Fibroblast of mammary gland (primary cell): Measurements from ENCODE around the gene VEPH1.

Experiments
- DNase-seq: peaks from one replicate; pipeline ENCODE4 v3.0.0-alpha.2; 2010; ENCODE audit warnings: low read depth
- H3K4me3 ChIP-seq: 2 replicates; pipeline ENCODE4 v1.5.1; 2011; ENCODE audit warnings: low read depth, mild to moderate bottlenecking, low read length, moderate library complexity; ENCODE audit not compliant: control insufficient read depth
- TF ChIP-seq, protein P1 (sequence below): conservative IDR thresholded peaks from 2 replicates; pipeline ENCODE4 v1.5.1; 2011; ENCODE audit warnings: low read depth, low read length, inconsistent platforms; ENCODE audit not compliant: control insufficient read depth, insufficient read depth

VEPH1 gene

DNA sequence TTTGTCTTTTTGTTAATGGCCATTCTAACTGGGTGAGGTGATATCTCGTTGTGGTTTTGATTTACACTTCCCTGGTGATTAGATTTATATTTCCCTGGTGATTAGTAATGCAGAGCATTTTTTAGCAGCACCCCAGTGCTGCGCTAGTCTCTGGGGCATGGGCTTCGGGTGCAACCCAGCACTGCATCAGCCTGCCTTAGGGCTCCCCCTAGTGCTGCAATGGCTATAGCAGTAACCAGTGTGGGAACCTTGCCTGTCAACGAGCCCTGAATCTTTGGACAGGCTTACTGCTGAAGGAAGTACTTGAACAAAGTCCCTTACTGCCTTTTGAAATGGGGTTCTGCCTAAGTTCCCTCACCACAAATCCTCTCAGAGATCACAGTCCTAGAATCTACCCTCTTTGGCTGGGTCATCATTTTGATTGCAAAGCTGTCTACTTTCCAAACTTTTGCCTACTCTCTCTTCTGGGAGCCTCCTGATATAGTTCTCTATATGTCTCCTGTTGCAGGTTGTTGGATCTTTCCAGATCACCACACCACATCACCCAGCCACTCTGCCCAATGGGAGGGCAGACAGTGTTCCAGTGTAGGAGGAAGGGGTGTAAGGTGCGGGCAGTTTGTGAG, 264.0 kb downstream of the VEPH1 start:
- peak; percentile 60 for DNase-seq
- TF ChIP-seq, protein P1, sequence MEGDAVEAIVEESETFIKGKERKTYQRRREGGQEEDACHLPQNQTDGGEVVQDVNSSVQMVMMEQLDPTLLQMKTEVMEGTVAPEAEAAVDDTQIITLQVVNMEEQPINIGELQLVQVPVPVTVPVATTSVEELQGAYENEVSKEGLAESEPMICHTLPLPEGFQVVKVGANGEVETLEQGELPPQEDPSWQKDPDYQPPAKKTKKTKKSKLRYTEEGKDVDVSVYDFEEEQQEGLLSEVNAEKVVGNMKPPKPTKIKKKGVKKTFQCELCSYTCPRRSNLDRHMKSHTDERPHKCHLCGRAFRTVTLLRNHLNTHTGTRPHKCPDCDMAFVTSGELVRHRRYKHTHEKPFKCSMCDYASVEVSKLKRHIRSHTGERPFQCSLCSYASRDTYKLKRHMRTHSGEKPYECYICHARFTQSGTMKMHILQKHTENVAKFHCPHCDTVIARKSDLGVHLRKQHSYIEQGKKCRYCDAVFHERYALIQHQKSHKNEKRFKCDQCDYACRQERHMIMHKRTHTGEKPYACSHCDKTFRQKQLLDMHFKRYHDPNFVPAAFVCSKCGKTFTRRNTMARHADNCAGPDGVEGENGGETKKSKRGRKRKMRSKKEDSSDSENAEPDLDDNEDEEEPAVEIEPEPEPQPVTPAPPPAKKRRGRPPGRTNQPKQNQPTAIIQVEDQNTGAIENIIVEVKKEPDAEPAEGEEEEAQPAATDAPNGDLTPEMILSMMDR, result peak; percentile 84
- H3K4me3 ChIP-seq, result no peak overlapping the region

GRCh38 chr3:157238457-157238856, 264.8 kb downstream of the VEPH1 start:
- TF ChIP-seq, protein P1, result no peak
- H3K4me3 ChIP-seq, result no peak overlapping the region
- no peak for DNase-seq

GRCh38 chr3:157237886-157238285, 265.3 kb downstream of the VEPH1 start:
- H3K4me3 ChIP-seq, result no peak overlapping the region
- TF ChIP-seq, protein P1, result no peak
- DNase-seq, result no peak

- no peak for DNase-seq
- no peak overlapping the region for H3K4me3 ChIP-seq
- TF ChIP-seq, protein P1, result no peak
These were observed 267.9 kb downstream of the VEPH1 start for GRCh38 chr3:157235291-157235690.

- TF ChIP-seq, protein P1, result no peak
- H3K4me3 ChIP-seq, result no peak overlapping the region
- DNase-seq, result no peak
These were observed 269.3 kb downstream of the VEPH1 start for GRCh38 chr3:157233923-157234322.

DNA sequence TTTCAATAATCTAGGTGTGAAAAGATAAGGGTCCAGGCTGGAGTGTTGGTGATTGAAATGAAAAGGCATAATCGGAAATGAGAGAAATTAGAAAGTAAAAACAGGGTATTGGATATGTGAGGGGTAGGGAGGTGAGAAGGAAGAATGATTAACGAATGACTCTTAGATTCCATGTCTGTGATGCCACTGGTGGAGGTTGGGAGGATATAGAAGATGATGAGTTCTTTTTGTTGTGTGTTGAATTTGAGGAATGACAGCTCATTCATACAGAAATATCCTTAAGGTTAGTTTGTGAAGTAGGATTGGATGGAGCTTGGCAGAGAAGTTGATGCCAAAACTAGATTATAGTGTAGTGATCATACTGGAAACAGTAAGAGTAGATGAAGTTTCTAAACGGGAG, 271.1 kb downstream of the VEPH1 start:
- no peak for DNase-seq
- no peak overlapping the region for H3K4me3 ChIP-seq
- TF ChIP-seq, protein P1, result no peak

DNA sequence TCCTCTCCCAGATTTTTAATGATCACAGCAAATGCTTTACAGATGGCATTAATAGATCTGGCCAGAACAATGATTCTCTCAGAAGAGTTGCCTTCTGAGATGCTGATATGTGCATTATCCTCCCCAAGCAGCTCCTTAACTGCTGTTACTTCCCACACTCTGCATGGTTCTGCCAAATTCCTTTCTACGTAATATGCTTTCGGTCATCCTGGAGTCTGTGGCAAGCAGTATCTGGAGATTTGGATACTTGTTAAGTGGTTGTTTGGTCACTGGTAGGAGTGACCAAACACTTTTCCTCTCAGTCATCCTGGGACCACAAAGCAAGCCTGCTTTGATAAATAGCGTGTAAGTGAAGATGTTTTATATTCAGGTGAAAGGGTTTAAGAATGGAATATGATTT, 272.1 kb downstream of the VEPH1 start:
- TF ChIP-seq, protein P1, result no peak
- no peak overlapping the region for H3K4me3 ChIP-seq
- peak; percentile 84 for DNase-seq
